ENCODE data around the gene ZNF764.

The ZNF764 gene

GRCh38 chr16:30574678-30575077, 16.5 kb upstream of the ZNF764 start:
- H3K27ac ChIP-seq = no peak overlapping the region
- in situ Hi-C loops (cut with HindIII; ENCODE audit: low pct_ligation_motif_present, low sequenced_read_pairs) = no loop called here
- H3K36me3 ChIP-seq (replicated peaks) = peaks cover 3% of the 10 kb centered on the region
- DNase-seq = no peak
- H3K27me3 ChIP-seq (replicated peaks) = no peaks in the 10 kb centered on the region
- no peak overlapping the region for H3K4me3 ChIP-seq (ENCODE audit: low read depth, low read length)
- TF ChIP-seq CTCF (IDR thresholded peaks at IDR 0.05; ENCODE audit: low read depth, low read length, missing control alignments) = no peak

- in situ Hi-C loops (cut with HindIII; ENCODE audit: low pct_ligation_motif_present, low sequenced_read_pairs) = no loop called here
- TF ChIP-seq CTCF (IDR thresholded peaks at IDR 0.05; ENCODE audit: low read depth, low read length, missing control alignments) = no peak
- no peaks in the 10 kb centered on the region for H3K27me3 ChIP-seq (replicated peaks)
- peak within 1 kb of the TSS; percentile 68 for H3K4me3 ChIP-seq (ENCODE audit: low read depth, low read length)
- no peaks in the 10 kb centered on the region for H3K36me3 ChIP-seq (replicated peaks)
- peak; percentile 96 for DNase-seq
- peak within 1 kb of the TSS; percentile 73 for H3K27ac ChIP-seq
These were observed 13.5 kb upstream of the ZNF764 start, which contains the start of gene ZNF688 for GRCh38 chr16:30571445-30572322. TSS of gene ZNF688 (minus strand) at chr16:30571714. CDS start at chr16:30571629, 85 bp downstream.

GRCh38 chr16:30570636-30571444, 12.7 kb upstream of the ZNF764 start:
- peak overlapping the region; percentile 68 for H3K4me3 ChIP-seq (ENCODE audit: low read depth, low read length)
- H3K27ac ChIP-seq = peak overlapping the region; percentile 73
- DNase-seq = peak; percentile 16
- in situ Hi-C loops (cut with HindIII; ENCODE audit: low pct_ligation_motif_present, low sequenced_read_pairs) = no loop called here
- no peak for TF ChIP-seq CTCF (IDR thresholded peaks at IDR 0.05; ENCODE audit: low read depth, low read length, missing control alignments)
- H3K27me3 ChIP-seq (replicated peaks) = no peaks in the 10 kb centered on the region
- no peaks in the 10 kb centered on the region for H3K36me3 ChIP-seq (replicated peaks)

GRCh38 chr16:30569746-30570635, 11.8 kb upstream of the ZNF764 start:
- DNase-seq = no peak
- in situ Hi-C loops (cut with HindIII; ENCODE audit: low pct_ligation_motif_present, low sequenced_read_pairs) = no loop called here
- H3K4me3 ChIP-seq (ENCODE audit: low read depth, low read length) = no peak overlapping the region
- H3K27me3 ChIP-seq (replicated peaks) = no peaks in the 10 kb centered on the region
- H3K27ac ChIP-seq = no peak overlapping the region
- no peaks in the 10 kb centered on the region for H3K36me3 ChIP-seq (replicated peaks)
- TF ChIP-seq CTCF (IDR thresholded peaks at IDR 0.05; ENCODE audit: low read depth, low read length, missing control alignments) = no peak

- in situ Hi-C loops (cut with HindIII; ENCODE audit: low pct_ligation_motif_present, low sequenced_read_pairs) = no loop called here
- Histone ChIP-seq H3K4me3 (ENCODE audit: low read depth, low read length) (no peak overlapping the region), H3K36me3 (replicated peaks) (no peaks in the 10 kb centered on the region), H3K27me3 (replicated peaks) (no peaks in the 10 kb centered on the region), H3K27ac (no peak overlapping the region)
- no peak for TF ChIP-seq CTCF (IDR thresholded peaks at IDR 0.05; ENCODE audit: low read depth, low read length, missing control alignments)
- DNase-seq = no peak
These were observed 11.1 kb upstream of the ZNF764 start for GRCh38 chr16:30569281-30569680.
